OCI-LY1 (cell line): Measurements from ENCODE around the gene PTPRS.

Experiments
- H2AFZ ChIP-seq: fragments of 200-600 bp; sonication (generic), shearing (Covaris generic); 2 replicates; pipeline ENCODE4 v1.6.0; 2014; ENCODE audit warnings: antibody characterized with exemption, mild to moderate bottlenecking, low read length
- H3F3A ChIP-seq: fragments of 200-600 bp; sonication (generic), shearing (Covaris generic); 2 replicates; pipeline ENCODE4 v1.6.0; 2014; ENCODE audit warnings: mild to moderate bottlenecking, antibody characterized with exemption, low read length, moderate library complexity; ENCODE audit not compliant: insufficient read depth
- H3K27ac ChIP-seq: fragments of 200-600 bp; sonication (generic); 2 replicates; pipeline ENCODE4 v1.5.1; 2014; ENCODE audit warnings: low read length, mixed run types, mild to moderate bottlenecking, low read depth; ENCODE audit not compliant: poor library complexity, severe bottlenecking
- H3K27me3 ChIP-seq: fragments of 200-600 bp; sonication (generic); 2 replicates; pipeline ENCODE4 v1.6.0; 2014; ENCODE audit warnings: antibody characterized with exemption, mild to moderate bottlenecking, low read length, moderate library complexity; ENCODE audit not compliant: insufficient read depth
- H3K36me3 ChIP-seq: fragments of 200-600 bp; sonication (generic); 2 replicates; pipeline ENCODE4 v1.6.1; 2014; ENCODE audit warnings: mild to moderate bottlenecking, antibody characterized with exemption, low read length, moderate library complexity, mixed read lengths; ENCODE audit not compliant: insufficient read depth
- H3K4me1 ChIP-seq: fragments of 200-600 bp; sonication (generic); 2 replicates; pipeline ENCODE4 v1.5.1; 2014; ENCODE audit warnings: mild to moderate bottlenecking, low read length, moderate library complexity; ENCODE audit not compliant: insufficient read depth, severe bottlenecking
- H3K4me2 ChIP-seq: fragments of 200-600 bp; sonication (generic), shearing (Covaris generic); 2 replicates; pipeline ENCODE4 v1.6.1; 2014; ENCODE audit warnings: low read length
- H3K4me3 ChIP-seq: fragments of 200-600 bp; sonication (generic); 2 replicates; pipeline ENCODE4 v1.5.1; 2014; ENCODE audit warnings: low read length, low read depth, mild to moderate bottlenecking, mixed read lengths; ENCODE audit not compliant: poor library complexity, severe bottlenecking
- H3K79me2 ChIP-seq: fragments of 200-600 bp; shearing (Covaris generic); 2 replicates; pipeline ENCODE4 v1.6.1; 2016; ENCODE audit warnings: mixed run types, low read length, mixed read lengths; ENCODE audit not compliant: insufficient read depth
- H3K9ac ChIP-seq: fragments of 200-600 bp; sonication (generic), shearing (Covaris generic); 2 replicates; pipeline ENCODE4 v1.6.1; 2014; ENCODE audit warnings: mild to moderate bottlenecking, low read length, mixed read lengths
- H3K9me2 ChIP-seq: fragments of 200-600 bp; sonication (generic), shearing (Covaris generic); 2 replicates; pipeline ENCODE4 v1.6.1; 2014; ENCODE audit warnings: low read depth, mild to moderate bottlenecking, low read length, mixed read lengths
- H3K9me3 ChIP-seq: fragments of 200-600 bp; shearing (Covaris generic); 2 replicates; pipeline ENCODE4 v1.6.1; 2014; ENCODE audit warnings: low read length, mixed read lengths
- H4K20me1 ChIP-seq: fragments of 200-600 bp; sonication (generic), shearing (Covaris generic); 2 replicates; pipeline ENCODE4 v1.6.0; 2016; ENCODE audit warnings: mild to moderate bottlenecking, low read length; ENCODE audit not compliant: insufficient read depth
- EZH2 ChIP-seq: fragments of 200-600 bp; sonication (generic), shearing (Covaris generic); IDR thresholded peaks from 2 replicates; pipeline ENCODE4 v1.8.0; 2017; ENCODE audit warnings: borderline replicate concordance, mixed run types, mild to moderate bottlenecking, antibody characterized with exemption, low read length, moderate library complexity, mixed read lengths
- TF ChIP-seq, protein P1 (sequence below): fragments of 200-600 bp; sonication (generic), shearing (Covaris generic); IDR thresholded peaks from 2 replicates; pipeline ENCODE4 v1.5.1; 2017; ENCODE audit warnings: mild to moderate bottlenecking, antibody characterized with exemption, low read length, moderate library complexity, mixed read lengths

Gene PTPRS

DNA sequence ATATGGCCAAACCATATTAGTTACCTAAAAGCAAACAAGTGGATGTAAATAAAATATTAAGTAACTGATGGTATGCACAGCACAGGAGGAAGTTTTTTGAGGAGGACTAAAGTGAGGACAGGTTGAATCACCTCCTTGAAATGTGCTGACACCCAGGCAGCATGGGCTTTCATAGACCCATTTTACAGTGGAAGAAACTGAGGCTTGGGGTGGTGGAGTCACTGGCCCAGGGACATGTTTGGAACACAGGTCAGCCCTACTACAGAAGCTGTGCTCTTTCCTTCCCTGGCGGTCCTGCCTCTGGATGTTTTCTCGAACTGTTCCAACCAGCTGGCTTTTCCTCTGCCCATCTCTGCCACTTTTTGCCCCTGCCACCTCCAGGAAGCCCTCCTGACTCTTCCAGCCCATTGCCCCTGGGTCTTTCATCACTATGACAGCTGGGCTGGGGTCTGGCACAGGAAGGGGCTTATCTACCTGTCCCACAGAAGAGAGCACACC, 11.2 kb upstream of the PTPRS start:
- TF ChIP-seq, protein P1, sequence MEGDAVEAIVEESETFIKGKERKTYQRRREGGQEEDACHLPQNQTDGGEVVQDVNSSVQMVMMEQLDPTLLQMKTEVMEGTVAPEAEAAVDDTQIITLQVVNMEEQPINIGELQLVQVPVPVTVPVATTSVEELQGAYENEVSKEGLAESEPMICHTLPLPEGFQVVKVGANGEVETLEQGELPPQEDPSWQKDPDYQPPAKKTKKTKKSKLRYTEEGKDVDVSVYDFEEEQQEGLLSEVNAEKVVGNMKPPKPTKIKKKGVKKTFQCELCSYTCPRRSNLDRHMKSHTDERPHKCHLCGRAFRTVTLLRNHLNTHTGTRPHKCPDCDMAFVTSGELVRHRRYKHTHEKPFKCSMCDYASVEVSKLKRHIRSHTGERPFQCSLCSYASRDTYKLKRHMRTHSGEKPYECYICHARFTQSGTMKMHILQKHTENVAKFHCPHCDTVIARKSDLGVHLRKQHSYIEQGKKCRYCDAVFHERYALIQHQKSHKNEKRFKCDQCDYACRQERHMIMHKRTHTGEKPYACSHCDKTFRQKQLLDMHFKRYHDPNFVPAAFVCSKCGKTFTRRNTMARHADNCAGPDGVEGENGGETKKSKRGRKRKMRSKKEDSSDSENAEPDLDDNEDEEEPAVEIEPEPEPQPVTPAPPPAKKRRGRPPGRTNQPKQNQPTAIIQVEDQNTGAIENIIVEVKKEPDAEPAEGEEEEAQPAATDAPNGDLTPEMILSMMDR = no peak
- no peak for TF ChIP-seq EZH2
- no peaks in the 10 kb centered on the region for H3K9me2 ChIP-seq
- H4K20me1 ChIP-seq = no peaks in the 10 kb centered on the region
- no peaks in the 10 kb centered on the region for H3K9me3 ChIP-seq
- no peak overlapping the region for H3K4me3 ChIP-seq
- no peaks in the 10 kb centered on the region for H3K27me3 ChIP-seq
- H3K4me2 ChIP-seq = no peak overlapping the region
- H3K9ac ChIP-seq = no peak overlapping the region
- no peak overlapping the region for H2AFZ ChIP-seq
- H3K4me1 ChIP-seq = no peaks in the 10 kb centered on the region
- H3K79me2 ChIP-seq = no peaks in the 10 kb centered on the region
- no peaks in the 10 kb centered on the region for H3F3A ChIP-seq
- H3K27ac ChIP-seq = no peak overlapping the region
- no peaks in the 10 kb centered on the region for H3K36me3 ChIP-seq

- Histone ChIP-seq H3K9ac (no peak overlapping the region), H3K79me2 (no peaks in the 10 kb centered on the region), H3K9me2 (no peaks in the 10 kb centered on the region), H3K4me1 (no peaks in the 10 kb centered on the region), H3K27ac (no peak overlapping the region), H2AFZ (no peak overlapping the region), H3K36me3 (no peaks in the 10 kb centered on the region), H4K20me1 (no peaks in the 10 kb centered on the region), H3F3A (no peaks in the 10 kb centered on the region), H3K27me3 (no peaks in the 10 kb centered on the region), H3K4me3 (no peak overlapping the region), H3K4me2 (no peak overlapping the region), H3K9me3 (no peaks in the 10 kb centered on the region)
- TF ChIP-seq EZH2 = no peak
- TF ChIP-seq, protein P1 = no peak
Observed at GRCh38 chr19:5349041-5349440, 8.4 kb upstream of the PTPRS start.

DNA sequence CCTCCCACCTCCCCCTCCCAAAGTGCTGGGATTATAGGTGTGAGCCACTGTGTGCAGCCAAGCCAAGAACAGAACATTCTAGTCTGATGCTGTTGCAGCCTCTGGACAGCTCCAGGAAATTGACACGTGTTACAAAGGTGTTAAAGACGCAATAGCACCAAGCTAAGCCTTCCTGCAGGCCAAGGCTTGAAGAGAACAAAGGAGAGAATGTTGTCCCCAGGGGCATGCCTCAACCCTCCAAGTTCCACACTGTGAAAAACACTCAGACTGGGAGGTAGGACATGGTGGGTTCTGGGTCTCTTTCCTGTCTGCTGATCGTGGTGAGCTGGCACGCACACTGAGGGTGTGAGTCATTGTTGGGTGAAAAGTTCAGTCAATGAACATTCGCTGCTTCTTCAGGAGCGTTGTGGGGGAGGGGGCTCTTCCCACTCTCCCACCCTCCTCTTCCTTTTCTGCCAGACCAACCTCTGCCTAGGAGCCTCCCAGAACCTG, 5.3 kb upstream of the PTPRS start:
- Histone ChIP-seq H3K9ac (no peak overlapping the region), H3K9me3 (no peaks in the 10 kb centered on the region), H3K27me3 (no peaks in the 10 kb centered on the region), H3K9me2 (no peaks in the 10 kb centered on the region), H2AFZ (no peak overlapping the region), H3K36me3 (no peaks in the 10 kb centered on the region), H3K4me1 (no peaks in the 10 kb centered on the region), H3F3A (no peaks in the 10 kb centered on the region), H3K4me2 (no peak overlapping the region), H3K4me3 (no peak overlapping the region), H4K20me1 (no peaks in the 10 kb centered on the region), H3K27ac (no peak overlapping the region), H3K79me2 (no peaks in the 10 kb centered on the region)
- TF ChIP-seq, protein P1 = no peak
- TF ChIP-seq EZH2 = no peak
